NCI-H2107 (cell line): ENCODE measurements around the gene TPH1.
A peak's percentile ranks its signal among the peaks of the same experiment; 100 is the strongest.
"Not testable (repeated sequence)": the region's sequence is repeated elsewhere in the genome, so short reads cannot be mapped to it uniquely, and the experiment has no call there.

Experiments
- DNase-seq: peaks from one replicate; lab custom pipeline; 2025; lab: John Stamatoyannopoulos, UW

Gene TPH1

GRCh38 chr11:18019650-18020049 lies 26.4 kb downstream of the TPH1 start:
- DNase-seq = no peak

- DNase-seq = no peak
These were observed 29.3 kb downstream of the TPH1 start for GRCh38 chr11:18016789-18017188.

- DNase-seq = no peak
These were observed 31.2 kb downstream of the TPH1 start for GRCh38 chr11:18014876-18015275.

- no peak for DNase-seq
These were observed 32.1 kb downstream of the TPH1 start for GRCh38 chr11:18013790-18014507.

GRCh38 chr11:18012906-18013781 lies 32.9 kb downstream of the TPH1 start, which contains the start of gene SERGEF:
SERGEF (minus strand) TSS chr11:18013047; CDS start chr11:18013010, 37 bp downstream.
- peak; percentile 78 for DNase-seq

- no peak for DNase-seq
These were observed 33.8 kb downstream of the TPH1 start for GRCh38 chr11:18012122-18012905.

GRCh38 chr11:18011633-18012032 lies 34.4 kb downstream of the TPH1 start:
- DNase-seq = no peak

GRCh38 chr11:18010977-18011586 lies 35.0 kb downstream of the TPH1 start:
- DNase-seq = no peak

- no peak for DNase-seq
These were observed 35.9 kb downstream of the TPH1 start for GRCh38 chr11:18010121-18010670.

GRCh38 chr11:18005376-18006129 lies 40.5 kb downstream of the TPH1 start:
- DNase-seq = no peak

- no peak for DNase-seq
These were observed 44.9 kb downstream of the TPH1 start for GRCh38 chr11:18001191-18001590.

- DNase-seq = no peak
These were observed 45.3 kb downstream of the TPH1 start for GRCh38 chr11:18000760-18001159.

GRCh38 chr11:18000128-18000527 lies 45.9 kb downstream of the TPH1 start:
- DNase-seq = not testable (repeated sequence)
